Astrocyte of the spinal cord (primary cell): Measurements from ENCODE around the gene AFDN.

ENCODE experiments used
- DNase-seq: peaks from one replicate; pipeline ENCODE4 v3.0.0; 2011; ENCODE audit warnings: low read depth, low spot score
- H3K4me3 ChIP-seq: 2 replicates; pipeline ENCODE4 v1.5.1; 2011; ENCODE audit warnings: low read depth, mild to moderate bottlenecking, low read length, moderate library complexity
- in situ Hi-C: cut with HindIII; loops from 2 replicates; pipeline ENCODE4 v1.10.0; 2017; ENCODE audit warnings: low sequenced_read_pairs
- TF ChIP-seq, protein P1 (sequence below): IDR thresholded peaks from 2 replicates; pipeline ENCODE4 v1.5.1; 2012; ENCODE audit warnings: low read depth, mild to moderate bottlenecking, low read length, inconsistent platforms

AFDN gene

DNA sequence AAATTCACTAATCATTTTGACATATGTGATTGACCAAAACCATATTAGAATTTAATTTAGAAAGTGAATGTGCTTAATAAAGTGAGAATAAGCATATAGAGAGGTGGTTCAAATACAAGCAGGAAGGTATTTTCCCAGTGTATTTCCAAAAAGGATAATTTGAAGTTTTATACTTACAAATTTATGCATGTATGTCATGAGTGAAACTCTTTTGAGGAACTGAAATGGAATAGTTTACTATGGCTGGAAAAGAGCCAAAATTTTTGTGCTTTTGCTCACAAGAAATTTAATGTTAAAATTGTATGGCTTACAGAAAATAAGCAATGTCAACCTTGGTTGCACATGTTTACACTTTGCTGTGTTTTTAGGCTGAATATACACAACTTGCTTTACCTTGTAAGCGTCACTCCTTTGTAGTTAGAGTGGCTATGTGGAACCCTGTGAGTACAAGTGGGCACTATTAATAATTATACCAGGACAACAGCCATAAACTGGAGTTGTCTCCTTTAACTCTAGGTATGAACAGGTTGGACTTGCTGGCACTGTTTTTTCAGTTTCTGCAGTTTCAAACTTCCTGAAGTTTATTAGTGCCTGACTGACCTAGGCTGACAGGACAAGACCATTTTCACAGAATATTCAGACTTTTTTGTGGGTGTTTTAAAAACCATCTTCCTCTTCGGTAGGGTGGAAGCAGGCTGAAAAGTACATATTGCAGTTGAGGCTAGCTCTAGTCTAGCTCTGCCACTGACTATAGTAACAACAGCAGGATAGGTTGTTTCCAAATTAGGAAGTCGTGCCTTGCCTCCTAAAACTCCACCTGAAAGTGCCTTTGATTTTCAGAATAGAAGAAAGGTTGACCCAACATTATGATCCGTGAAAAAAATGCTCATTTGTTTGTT is 6.0 kb downstream of the AFDN start:
- DNase-seq = no peak
- TF ChIP-seq, protein P1, sequence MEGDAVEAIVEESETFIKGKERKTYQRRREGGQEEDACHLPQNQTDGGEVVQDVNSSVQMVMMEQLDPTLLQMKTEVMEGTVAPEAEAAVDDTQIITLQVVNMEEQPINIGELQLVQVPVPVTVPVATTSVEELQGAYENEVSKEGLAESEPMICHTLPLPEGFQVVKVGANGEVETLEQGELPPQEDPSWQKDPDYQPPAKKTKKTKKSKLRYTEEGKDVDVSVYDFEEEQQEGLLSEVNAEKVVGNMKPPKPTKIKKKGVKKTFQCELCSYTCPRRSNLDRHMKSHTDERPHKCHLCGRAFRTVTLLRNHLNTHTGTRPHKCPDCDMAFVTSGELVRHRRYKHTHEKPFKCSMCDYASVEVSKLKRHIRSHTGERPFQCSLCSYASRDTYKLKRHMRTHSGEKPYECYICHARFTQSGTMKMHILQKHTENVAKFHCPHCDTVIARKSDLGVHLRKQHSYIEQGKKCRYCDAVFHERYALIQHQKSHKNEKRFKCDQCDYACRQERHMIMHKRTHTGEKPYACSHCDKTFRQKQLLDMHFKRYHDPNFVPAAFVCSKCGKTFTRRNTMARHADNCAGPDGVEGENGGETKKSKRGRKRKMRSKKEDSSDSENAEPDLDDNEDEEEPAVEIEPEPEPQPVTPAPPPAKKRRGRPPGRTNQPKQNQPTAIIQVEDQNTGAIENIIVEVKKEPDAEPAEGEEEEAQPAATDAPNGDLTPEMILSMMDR = no peak
- no peak overlapping the region for H3K4me3 ChIP-seq
- in situ Hi-C loops = no loop called here

DNA sequence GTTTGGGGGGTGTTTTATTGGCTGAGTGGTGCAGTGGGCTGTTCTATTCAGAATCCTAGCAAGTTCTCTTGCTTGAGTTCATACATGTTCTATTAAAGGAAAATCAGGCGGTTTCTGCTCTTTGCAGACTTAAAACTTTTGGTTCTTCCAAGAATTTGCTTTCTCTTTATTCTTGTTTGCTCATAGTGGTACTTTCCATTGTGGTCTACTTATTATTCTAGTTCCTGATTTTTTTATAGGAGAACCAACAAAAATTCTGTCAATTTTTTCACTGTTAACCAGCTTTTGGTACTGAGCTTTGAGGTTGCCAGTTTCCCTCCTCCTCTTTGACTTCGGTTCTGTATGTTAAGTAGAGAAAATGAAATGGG is 6.7 kb downstream of the AFDN start:
- no peak overlapping the region for H3K4me3 ChIP-seq
- in situ Hi-C loops = no loop called here
- DNase-seq = no peak
- TF ChIP-seq, protein P1 = no peak

DNA sequence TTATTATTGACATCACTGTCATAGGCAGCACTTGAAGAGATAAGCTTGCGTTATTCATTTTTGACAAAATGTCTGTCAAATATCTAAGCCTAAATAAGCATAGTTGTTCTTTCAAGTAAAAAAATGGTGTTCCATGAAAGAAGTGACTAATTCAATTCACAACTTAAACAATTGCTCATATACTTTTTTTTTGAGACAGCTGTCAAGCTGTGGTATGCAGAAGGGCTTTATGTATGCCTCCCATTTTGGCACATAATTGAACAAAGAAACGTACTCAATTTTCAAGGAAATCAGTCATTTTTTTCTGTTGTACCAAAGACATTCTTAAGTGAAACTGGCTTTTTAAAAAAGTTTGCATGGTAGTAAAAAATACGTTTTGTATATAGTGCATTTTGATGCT is 8.5 kb downstream of the AFDN start:
- in situ Hi-C loops = no loop called here
- no peak overlapping the region for H3K4me3 ChIP-seq
- TF ChIP-seq, protein P1 = no peak
- DNase-seq = no peak

DNA sequence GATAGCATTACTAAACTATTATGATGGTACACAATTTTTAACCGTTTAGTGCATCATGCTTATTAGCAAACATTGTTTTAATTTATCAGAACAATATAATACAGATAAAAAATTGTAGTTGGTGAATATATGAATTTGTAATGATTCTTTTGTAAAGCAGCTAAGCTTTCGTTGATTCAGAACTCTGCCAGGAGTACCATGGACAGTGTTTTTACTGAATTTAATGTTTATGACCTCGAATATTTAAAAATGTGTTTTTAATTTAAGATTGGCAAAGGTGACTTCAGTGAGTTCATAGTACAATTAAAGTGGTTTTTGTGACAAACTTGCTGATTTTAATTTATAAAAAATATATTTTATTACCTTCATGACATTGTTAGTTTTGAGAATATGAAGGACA is 10.0 kb downstream of the AFDN start:
- in situ Hi-C loops = no loop called here
- no peak overlapping the region for H3K4me3 ChIP-seq
- no peak for DNase-seq
- TF ChIP-seq, protein P1 = no peak

DNA sequence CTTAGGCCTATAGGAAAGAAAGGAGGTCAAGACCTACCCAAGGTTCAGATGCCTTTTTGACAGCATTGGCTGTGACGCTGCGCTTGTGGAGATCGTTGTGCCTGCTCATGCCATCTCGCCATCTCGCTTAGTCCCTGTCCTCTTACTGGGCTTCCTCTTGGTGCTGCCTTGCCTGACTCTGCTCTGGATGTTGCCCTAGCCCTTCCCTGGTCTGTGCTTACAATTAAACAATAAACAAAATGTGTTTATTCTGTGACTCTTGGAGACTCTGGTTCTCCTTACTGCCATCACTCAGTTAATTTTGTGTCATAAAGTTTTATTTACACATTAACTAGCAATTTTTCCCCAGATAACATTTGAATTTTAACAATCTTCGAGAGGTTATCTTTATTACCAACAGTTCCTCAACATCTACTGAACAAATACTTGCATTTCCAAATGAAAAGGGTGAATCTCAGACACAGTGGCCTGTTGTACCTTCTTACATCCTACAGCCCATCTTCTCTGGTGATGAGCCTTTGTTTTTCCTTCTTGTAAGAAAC is 11.6 kb downstream of the AFDN start:
- TF ChIP-seq, protein P1 = no peak
- no peak overlapping the region for H3K4me3 ChIP-seq
- DNase-seq = no peak
- in situ Hi-C loops = no loop called here

DNA sequence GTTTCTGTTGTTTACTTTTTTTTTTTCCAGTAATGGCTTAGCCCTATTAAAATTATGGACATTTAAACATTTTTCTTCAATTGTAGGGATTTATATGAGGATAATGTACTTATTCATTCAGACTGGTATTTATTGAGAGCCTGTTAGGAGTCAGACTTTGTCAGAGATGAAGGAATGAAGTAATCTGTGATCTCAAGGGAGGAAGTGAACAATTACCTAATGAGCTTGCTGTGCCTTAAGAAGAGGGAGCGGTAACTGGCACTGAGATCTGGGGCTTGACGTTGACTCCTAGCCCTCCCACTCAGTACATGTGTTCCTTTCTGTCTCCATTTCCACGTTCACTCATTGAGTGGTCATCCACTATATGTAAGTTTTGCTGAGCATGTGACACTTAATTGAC is 12.6 kb downstream of the AFDN start:
- no peak overlapping the region for H3K4me3 ChIP-seq
- TF ChIP-seq, protein P1 = no peak
- no peak for DNase-seq
- in situ Hi-C loops = no loop called here
